Brain microvascular endothelial cell (primary cell): ENCODE data around the gene C10orf71.

Experiments
- DNase-seq: peaks from one replicate; pipeline ENCODE4 v3.0.0-alpha.2; 2020
- H3K27ac ChIP-seq: fragments of 250-450 bp; sonication (Bioruptor Pico); 2 replicates; pipeline ENCODE4 v1.5.1; 2020; ENCODE audit warnings: mild to moderate bottlenecking, moderate library complexity
- H3K27me3 ChIP-seq: fragments of 250-450 bp; sonication (Bioruptor Pico); replicated peaks from 2 replicates; pipeline ENCODE4 v1.5.1; 2020; ENCODE audit warnings: mild to moderate bottlenecking
- H3K36me3 ChIP-seq: fragments of 250-450 bp; sonication (Bioruptor Pico); replicated peaks from 2 replicates; pipeline ENCODE4 v1.5.1; 2020; ENCODE audit warnings: mild to moderate bottlenecking
- H3K4me3 ChIP-seq: 2 replicates; pipeline ENCODE4 v1.5.1; 2011; ENCODE audit warnings: low read depth, mild to moderate bottlenecking, control low read depth, low read length, moderate library complexity
- CTCF ChIP-seq: IDR thresholded peaks from 2 replicates; pipeline ENCODE4 v1.5.1; 2011; ENCODE audit warnings: low read depth, mild to moderate bottlenecking, moderate library complexity, low read length, control low read depth, inconsistent platforms; ENCODE audit errors: missing control alignments
- in situ Hi-C: cut with HindIII; loops from 2 replicates; pipeline ENCODE4 v1.10.0; 2017; ENCODE audit warnings: low sequenced_read_pairs, low pct_ligation_motif_present

Gene C10orf71

GRCh38 chr10:49255883-49256282 lies 43.1 kb upstream of the C10orf71 start:
- H3K27ac ChIP-seq = no peak overlapping the region
- no peak overlapping the region for H3K4me3 ChIP-seq
- no peak for TF ChIP-seq CTCF
- no peaks in the 10 kb centered on the region for H3K27me3 ChIP-seq
- no peak for DNase-seq
- in situ Hi-C loops = no loop called here
- no peaks in the 10 kb centered on the region for H3K36me3 ChIP-seq

GRCh38 chr10:49257154-49257553 lies 41.8 kb upstream of the C10orf71 start:
- H3K27ac ChIP-seq = no peak overlapping the region
- no peak for DNase-seq
- TF ChIP-seq CTCF = no peak

DNA sequence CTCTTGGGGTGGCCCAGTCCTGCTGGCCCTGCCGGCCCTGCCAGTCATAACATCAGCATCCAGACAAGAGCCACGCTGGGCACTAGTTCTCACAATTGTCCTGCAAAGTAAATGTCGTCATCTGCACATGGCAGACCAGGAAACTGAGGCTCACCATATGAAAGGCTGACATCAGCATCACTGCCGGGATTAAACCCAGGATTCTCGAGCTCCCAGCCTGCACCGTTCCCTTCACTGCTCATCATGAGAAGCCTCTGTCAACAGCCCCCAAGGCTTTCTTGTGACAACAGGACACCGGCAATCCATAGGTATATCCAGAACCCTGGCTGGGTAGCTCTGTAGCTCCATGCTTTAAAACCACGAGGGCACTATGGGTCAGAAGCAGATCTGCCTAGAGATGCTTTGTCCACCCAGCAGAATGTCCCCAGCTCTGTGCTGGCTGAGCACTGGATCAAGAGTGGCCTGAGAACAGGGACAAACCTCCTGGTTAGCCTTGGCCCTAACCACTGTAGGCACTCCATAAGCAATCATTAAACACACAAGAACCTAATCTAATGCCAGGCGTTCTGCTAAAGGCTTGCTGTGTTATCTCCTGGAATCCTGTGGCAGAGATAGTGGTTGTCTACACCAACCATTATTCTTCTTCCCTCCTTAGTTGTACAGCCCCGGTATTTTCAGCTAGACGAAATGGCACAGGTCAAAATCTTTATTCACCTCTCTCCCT lies 41.2 kb upstream of the C10orf71 start:
- no peak overlapping the region for H3K4me3 ChIP-seq
- in situ Hi-C loops = no loop called here

More at GRCh38 chr10:49257154-49257553, 41.8 kb upstream of the C10orf71 start:
- no peaks in the 10 kb centered on the region for H3K36me3 ChIP-seq
- H3K4me3 ChIP-seq = no peak overlapping the region
- in situ Hi-C loops = no loop called here
- no peaks in the 10 kb centered on the region for H3K27me3 ChIP-seq

GRCh38 chr10:49258350-49258683 lies 40.7 kb upstream of the C10orf71 start:
- TF ChIP-seq CTCF = no peak
- Histone ChIP-seq H3K27me3 (no peaks in the 10 kb centered on the region), H3K4me3 (no peak overlapping the region), H3K27ac (no peak overlapping the region), H3K36me3 (no peaks in the 10 kb centered on the region)
- in situ Hi-C loops = no loop called here
- no peak for DNase-seq

More for the DNA sequence above, 41.2 kb upstream of the C10orf71 start:
- no peak for DNase-seq
- TF ChIP-seq CTCF = no peak
- Histone ChIP-seq H3K36me3 (no peaks in the 10 kb centered on the region), H3K27ac (no peak overlapping the region), H3K27me3 (no peaks in the 10 kb centered on the region)

DNA sequence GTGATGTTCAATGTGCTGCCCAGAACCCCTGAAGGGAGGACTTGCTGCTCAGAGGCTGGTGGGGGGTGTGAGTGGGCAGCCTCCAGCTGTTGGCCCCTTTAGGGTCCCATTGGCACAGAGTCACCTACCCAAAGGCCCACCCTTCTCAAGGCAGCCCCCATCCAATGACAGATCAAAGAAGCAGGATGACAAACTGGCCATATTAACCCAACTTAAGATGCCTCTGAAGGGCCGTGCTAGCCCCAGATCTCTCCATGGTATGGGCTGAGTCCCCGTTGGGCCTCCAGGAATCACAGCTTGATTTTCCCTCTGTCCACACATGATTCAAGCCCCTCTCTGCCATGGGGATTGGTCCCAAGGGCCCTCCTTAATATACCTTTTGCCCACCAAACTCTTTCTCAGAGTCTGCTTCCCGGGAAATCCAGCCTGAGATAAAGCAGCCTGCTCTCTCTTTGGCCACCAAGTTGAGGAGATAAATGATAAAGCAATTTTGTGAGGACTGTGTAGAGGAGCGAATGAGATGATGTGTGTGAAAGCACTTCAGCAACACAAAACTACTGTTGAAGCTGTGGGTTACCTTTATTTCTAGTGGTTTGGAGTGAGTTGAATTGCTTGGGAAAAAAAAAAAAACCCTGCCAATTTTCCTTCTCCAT lies 38.2 kb upstream of the C10orf71 start:
- no peak overlapping the region for H3K4me3 ChIP-seq
- H3K36me3 ChIP-seq = no peaks in the 10 kb centered on the region
- no peaks in the 10 kb centered on the region for H3K27me3 ChIP-seq
- DNase-seq = no peak
- no peak for TF ChIP-seq CTCF
- in situ Hi-C loops = no loop called here
- H3K27ac ChIP-seq = no peak overlapping the region

GRCh38 chr10:49263591-49263990 lies 35.4 kb upstream of the C10orf71 start:
- no peaks in the 10 kb centered on the region for H3K27me3 ChIP-seq
- H3K36me3 ChIP-seq = no peaks in the 10 kb centered on the region
- no peak overlapping the region for H3K27ac ChIP-seq
- no peak overlapping the region for H3K4me3 ChIP-seq
- no peak for TF ChIP-seq CTCF
- in situ Hi-C loops = no loop called here
- no peak for DNase-seq
